Suprapubic skin (tissue), 4 donors: ENCODE measurements around the gene ARGFX.

ENCODE experiments used
- POLR2A ChIP-seq, 2 donors: fragments of 450-650 bp; IDR thresholded peaks; one replicate each; pipeline ENCODE4 v1.6.1; 2017; ENCODE audit warnings: antibody characterized with exemption in 2 of 2, mild to moderate bottlenecking in 2 of 2, moderate library complexity in 2 of 2
- POLR2AphosphoS5 ChIP-seq, 3 donors: sonication (generic); formaldehyde crosslinking; IDR thresholded peaks; one replicate each; pipeline ENCODE4 v1.6.1; 2017; ENCODE audit warnings: antibody characterized with exemption in 3 of 3
- TF ChIP-seq, protein P1 (sequence below), 2 donors: fragments of 200-600 bp in 1 of 2; fragments of 450-650 bp in 1 of 2; sonication (generic) in 1 of 2; IDR thresholded peaks; one replicate each; pipeline ENCODE4 v1.5.1; 2016 to 2019; ENCODE audit warnings: antibody characterized with exemption in 2 of 2, mild to moderate bottlenecking in 1 of 2, moderate library complexity in 1 of 2

DNA sequence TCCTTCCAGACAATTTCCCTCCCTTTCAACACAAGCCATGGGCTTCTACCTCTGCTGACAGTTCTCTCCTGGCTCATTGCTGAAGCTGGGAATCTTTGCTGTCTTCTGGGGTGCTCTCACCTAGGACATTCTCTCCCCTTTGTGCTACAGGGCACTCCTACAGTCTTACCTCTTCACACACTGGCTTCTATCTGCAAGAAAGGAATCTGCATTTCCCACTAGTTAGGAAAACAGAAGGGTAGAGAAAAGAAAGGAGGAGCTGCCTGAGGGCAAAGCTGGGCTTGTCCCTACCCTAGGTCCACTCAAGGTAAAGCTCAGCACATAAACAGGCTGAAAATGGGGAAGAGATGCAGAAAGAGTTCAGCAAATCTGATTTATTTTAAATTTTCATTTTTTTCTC is 5.6 kb upstream of the ARGFX start:
- TF ChIP-seq POLR2A (IDR thresholded peaks at IDR 0.05) (no peak), POLR2AphosphoS5 (IDR thresholded peaks at IDR 0.05) (no peak)
- TF ChIP-seq, protein P1, sequence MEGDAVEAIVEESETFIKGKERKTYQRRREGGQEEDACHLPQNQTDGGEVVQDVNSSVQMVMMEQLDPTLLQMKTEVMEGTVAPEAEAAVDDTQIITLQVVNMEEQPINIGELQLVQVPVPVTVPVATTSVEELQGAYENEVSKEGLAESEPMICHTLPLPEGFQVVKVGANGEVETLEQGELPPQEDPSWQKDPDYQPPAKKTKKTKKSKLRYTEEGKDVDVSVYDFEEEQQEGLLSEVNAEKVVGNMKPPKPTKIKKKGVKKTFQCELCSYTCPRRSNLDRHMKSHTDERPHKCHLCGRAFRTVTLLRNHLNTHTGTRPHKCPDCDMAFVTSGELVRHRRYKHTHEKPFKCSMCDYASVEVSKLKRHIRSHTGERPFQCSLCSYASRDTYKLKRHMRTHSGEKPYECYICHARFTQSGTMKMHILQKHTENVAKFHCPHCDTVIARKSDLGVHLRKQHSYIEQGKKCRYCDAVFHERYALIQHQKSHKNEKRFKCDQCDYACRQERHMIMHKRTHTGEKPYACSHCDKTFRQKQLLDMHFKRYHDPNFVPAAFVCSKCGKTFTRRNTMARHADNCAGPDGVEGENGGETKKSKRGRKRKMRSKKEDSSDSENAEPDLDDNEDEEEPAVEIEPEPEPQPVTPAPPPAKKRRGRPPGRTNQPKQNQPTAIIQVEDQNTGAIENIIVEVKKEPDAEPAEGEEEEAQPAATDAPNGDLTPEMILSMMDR (IDR thresholded peaks at IDR 0.05): no peak
